Left lobe of liver (tissue), 2 donors: Measurements from ENCODE around the gene GRM8. TPM values are rescaled to one million over a fixed set of nuclear protein-coding genes. Genes with fewer than 3 reads are reported as not detected.
"Not testable (repeated sequence)": the region's sequence is repeated elsewhere in the genome, so short reads cannot be mapped to it uniquely, and the experiment has no call there.

Experiments used
- ATAC-seq: fragments of 200-7000 bp; cut with Tn5 transposase; one replicate; pipeline ENCODE4 v1.9.1; 2020; ENCODE audit warnings: mild to moderate bottlenecking, moderate library complexity
- DNase-seq: peaks from one replicate; pipeline ENCODE4 v3.0.0-alpha.2; 2020; ENCODE audit warnings: low spot score
- total RNA-seq: library from RNA; stranded (reverse); gene quantifications from one replicate; pipeline ENCODE4 v1.2.1, GENCODE V29; 2021
- donor health status: DM: no; HTN: no; CAD: no; lungs with moderate emphysema.
- donor health status: DM: no; HTN: yes; CAD: no.

GRM8 gene
- total RNA-seq, 1 donor from 2014 or later, result 6.7 TPM

GRCh38 chr7:126686474-126686873 lies 566.3 kb downstream of the GRM8 start:
- DNase-seq (no peak), ATAC-seq (no peak)

GRCh38 chr7:126685596-126685995 lies 567.1 kb downstream of the GRM8 start:
- ATAC-seq, result no peak
- no peak for DNase-seq

GRCh38 chr7:126685018-126685573 lies 567.6 kb downstream of the GRM8 start:
- DNase-seq (no peak), ATAC-seq (no peak)

- ATAC-seq, result no peak
- no peak for DNase-seq
Observed at GRCh38 chr7:126682176-126682575, 570.6 kb downstream of the GRM8 start.

DNA sequence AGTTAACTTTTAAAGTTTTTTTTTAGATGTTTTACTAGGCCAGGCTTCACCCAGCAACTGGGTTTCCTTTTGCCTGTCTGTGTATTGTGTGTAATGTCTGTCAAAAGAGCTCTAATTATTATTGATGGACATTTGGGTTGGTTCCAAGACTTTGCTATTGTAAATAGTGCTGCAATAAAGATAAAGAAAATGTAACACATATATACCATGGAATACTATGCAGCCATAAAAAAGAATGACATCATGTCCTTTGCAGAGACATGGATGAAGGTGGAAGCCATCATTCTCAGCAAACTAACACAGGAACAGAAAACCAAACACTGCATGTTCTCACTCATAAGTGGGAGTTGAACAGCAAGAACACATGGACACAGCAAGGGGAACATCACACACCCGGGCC lies 584.0 kb downstream of the GRM8 start:
- not testable (repeated sequence) for DNase-seq, ATAC-seq

GRCh38 chr7:126668367-126668752 lies 584.4 kb downstream of the GRM8 start:
- DNase-seq (no peak), ATAC-seq (no peak)

DNA sequence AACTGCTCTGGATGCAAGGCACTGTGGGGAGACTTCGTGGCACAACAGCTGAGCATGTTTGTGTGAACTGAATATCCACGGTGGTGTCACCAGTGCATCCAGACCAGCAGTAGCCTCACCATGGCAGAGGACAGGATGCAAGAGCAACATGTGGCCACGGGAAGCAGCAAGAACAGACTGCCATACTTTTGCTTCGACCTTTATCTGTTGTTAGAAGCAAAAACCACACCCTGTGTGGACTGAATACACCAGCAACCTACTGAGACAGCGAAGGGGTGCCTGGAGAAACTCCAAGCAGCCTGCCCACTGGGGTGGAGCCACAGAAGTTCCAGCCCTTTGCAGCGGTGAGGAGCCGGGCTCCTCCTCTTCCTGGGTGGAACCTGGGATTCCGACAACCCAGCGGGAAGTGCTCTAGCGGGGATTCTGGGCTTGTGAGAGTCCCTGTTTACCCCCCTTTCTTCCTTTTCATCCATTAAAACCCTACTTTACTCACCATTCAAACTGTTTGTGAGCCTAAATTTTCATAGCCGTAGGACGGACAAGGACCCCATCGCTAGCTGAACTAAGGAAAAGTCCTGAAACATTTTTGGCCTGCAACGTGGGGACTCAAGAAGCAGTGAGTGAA lies 584.9 kb downstream of the GRM8 start:
- ATAC-seq, result no peak
- DNase-seq, result no peak

DNA sequence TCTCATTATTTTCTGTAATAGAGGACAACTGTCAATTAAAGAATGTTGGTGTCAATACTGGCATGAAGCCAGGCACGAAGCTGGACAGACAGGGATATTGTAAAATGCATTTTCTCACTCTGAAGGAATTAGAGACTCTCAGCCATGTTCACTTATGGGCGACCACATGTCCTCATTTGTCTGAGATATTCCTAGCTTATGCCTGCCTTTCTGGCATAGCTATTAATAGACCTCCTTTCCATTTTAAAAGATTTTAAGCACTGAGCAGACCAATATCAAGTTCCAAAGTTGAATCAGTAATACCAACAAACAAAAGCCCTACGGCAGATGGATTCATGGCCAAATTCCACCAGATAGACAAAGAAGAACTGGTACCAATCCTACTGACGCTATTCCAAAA lies 589.9 kb downstream of the GRM8 start:
- ATAC-seq (no peak), DNase-seq (no peak)

DNA sequence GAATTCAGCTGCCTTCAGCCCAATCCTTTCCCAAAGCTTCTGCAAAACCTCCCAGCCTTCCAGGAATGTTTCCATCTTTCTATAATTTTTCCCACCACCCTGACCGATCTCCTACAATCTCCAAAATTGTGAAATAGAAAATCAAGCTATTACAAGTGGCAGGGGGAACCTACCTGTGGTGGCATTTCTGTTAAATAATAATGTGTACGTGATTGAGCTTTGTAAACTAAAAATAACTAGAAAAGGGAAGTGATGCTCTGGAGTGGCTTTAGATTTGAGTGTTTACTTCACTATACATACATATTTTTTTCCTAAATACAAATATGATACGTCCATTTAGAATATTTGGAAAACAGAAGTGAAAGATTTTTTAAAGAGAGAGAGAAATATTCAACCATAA lies 593.6 kb downstream of the GRM8 start:
- DNase-seq (no peak), ATAC-seq (no peak)

GRCh38 chr7:126658684-126659083 lies 594.1 kb downstream of the GRM8 start:
- DNase-seq, result no peak
- no peak for ATAC-seq

- ATAC-seq (peak; percentile 63), DNase-seq (no peak)
Observed at GRCh38 chr7:126657599-126658358, 595.0 kb downstream of the GRM8 start.

GRCh38 chr7:126657137-126657536 lies 595.6 kb downstream of the GRM8 start:
- ATAC-seq, result no peak

DNA sequence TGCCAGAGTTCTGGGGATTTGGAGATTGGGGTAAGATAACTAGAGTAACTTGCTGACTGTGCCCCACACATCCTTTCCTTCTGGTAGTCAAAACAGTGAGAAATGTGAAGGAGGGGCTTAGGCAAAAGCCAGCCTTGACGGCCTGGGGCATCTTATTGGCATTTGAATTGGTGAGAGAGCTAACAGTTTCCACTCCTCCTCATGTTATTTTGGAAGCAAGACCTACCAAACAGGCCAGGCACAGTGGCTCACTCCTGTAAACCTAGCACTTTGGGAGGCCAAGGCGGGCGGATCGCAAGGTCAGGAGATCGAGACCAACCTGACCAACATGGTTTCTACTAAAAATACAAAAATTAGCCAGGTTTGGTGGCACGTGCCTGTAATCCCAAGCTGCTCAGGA lies 596.6 kb downstream of the GRM8 start:
- ATAC-seq (no peak), DNase-seq (no peak)

More at GRCh38 chr7:126657137-126657536, 595.6 kb downstream of the GRM8 start:
- no peak for DNase-seq

DNA sequence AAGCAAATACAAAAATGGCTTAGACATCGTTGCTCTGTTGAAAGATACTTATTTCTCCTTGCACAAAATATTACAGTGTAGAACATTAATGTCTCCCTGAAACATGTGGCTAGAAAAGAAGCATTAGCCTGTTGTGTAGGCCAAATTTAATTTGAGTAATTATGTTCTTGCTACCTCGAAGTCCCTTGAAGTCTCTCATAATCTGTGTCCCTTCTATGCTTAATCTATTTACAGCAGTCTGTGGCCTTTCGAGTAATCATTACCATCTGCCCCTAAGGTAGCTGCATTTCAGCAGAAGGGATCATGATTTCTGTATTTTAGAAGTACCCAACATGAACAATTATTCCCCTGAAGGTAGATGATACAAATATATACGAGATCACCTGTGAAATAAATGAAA lies 615.2 kb downstream of the GRM8 start:
- DNase-seq (no peak), ATAC-seq (no peak)

DNA sequence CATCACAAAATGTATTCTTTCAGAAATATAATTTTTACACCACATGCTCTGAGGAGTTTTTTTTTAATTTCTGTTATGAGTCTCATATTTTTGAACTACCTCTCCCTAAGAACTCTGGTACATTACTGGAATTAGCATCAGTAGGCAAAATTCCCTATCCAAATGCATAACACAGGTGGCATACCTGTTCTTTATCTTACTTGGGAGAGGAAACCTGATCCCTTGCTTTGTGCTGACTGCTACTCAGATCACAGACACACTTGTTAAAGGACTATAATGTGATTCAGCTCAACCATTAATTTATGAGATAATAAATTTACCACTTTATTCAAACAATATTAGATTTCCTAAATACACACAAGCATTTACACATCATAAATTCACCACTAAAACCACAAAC lies 617.2 kb downstream of the GRM8 start:
- no peak for DNase-seq
- no peak for ATAC-seq

DNA sequence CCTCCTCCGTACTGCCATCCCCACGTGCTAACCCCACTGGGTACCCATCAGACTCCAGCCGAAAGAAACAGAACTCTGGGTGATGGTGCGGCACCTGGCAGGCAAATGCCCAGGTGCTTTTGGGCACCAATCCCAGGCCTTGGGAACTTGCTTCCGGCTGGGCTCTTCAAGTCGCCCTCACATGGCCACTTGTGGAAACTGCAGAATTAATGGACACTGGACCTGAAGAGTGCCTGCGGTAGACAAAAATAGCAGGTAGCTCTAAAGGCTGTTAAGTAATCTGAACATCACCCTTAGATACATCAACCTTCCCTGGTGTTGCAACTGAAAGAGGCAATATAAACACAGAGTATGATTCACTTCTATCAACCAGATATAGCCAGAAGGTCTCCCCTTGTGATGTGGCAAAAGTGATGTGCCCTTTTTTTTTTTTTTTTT lies 644.4 kb downstream of the GRM8 start:
- ATAC-seq, result peak; percentile 71

GRCh38 chr7:126606331-126606730 lies 646.4 kb downstream of the GRM8 start:
- ATAC-seq (no peak), DNase-seq (no peak)

More for the DNA sequence above, 644.4 kb downstream of the GRM8 start:
- DNase-seq, result no peak

DNA sequence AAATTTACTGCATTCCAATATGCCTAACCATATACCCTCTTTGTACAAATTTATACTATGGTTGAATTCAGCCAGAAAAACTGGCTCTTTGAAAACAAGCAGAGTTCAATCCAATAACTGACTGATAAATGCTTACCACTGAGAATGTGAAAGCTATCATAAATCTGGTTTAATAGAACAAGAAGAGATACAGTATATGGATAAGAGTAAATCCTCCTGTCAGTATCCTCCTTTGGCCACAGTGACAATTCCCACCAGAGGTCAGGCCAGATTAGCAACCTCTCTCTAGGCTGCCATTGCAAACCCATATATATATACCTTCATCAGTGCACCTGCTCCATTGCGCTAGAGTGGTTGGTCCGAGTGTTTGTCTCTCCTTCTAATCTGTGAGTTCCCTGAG lies 647.2 kb downstream of the GRM8 start:
- ATAC-seq (no peak), DNase-seq (no peak)

DNA sequence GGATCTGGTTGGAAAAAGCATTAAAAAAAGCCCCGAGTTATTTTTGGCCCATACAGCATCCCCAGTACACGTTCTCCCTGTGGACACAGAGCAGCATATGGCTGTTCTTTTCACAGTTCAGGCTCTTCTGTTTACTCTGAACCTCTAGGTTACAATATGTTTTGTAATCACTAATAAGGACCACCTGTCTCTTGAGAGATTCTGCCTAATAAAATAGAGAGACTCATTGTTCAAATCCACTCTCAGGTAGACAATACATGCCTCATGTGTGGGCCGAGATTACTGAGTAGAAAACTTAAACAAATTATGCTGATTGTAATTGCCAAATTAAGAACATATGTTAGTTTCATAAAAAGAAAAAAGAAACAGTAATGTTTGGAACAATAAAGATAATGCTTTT lies 647.7 kb downstream of the GRM8 start:
- ATAC-seq (no peak), DNase-seq (no peak)

DNA sequence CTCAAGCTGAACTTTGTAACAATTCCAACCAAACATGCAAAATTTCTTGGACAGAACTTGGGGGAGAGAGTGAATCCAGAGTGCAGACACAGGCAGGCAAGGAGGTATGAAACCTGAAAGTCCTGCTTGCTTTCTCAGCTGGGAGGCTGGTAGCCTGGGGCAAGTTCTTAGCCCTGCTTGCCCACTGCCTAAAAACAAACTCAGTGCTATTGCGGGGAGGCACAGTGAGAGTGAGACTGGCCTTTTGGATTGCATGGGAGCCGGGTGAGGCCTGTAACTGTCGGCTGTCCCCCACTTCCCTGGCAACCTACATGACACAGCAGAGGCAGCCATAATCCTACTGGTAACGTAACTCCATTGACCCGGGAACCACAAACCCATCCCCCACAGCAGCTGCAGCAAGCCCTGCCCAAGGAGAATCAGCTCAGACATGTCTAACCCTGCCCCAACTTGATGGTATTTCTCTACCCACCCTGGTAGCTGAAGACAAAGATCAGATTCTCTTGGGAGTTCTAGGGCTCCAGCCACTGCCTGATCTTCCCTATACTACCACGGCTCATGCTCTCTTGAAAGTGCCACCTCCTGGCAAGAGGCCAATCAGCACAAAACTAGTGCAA lies 663.6 kb downstream of the GRM8 start:
- ATAC-seq (no peak), DNase-seq (no peak)

- DNase-seq, result no peak
Observed at GRCh38 chr7:126578338-126578737, 674.4 kb downstream of the GRM8 start.

More at GRCh38 chr7:126578338-126578737, 674.4 kb downstream of the GRM8 start:
- no peak for ATAC-seq
